RWPE1 (cell line): ENCODE data around the gene C4BPB.

Source experiments
- CTCF ChIA-PET: fragments of 350-600 bp; sonication (Branson Sonifier 250); formaldehyde crosslinking; extraction: SDS; loops from one replicate; lab custom pipeline; 2021; lab: Yijun Ruan, JAX
- POLR2A ChIA-PET: fragments of 400-600 bp; formaldehyde crosslinking; extraction: SDS; loops from one replicate; lab custom pipeline; 2020; ENCODE audit warnings: antibody characterized with exemption; ENCODE audit not compliant: low non-redundant PET; lab: Yijun Ruan, JAX
- DNase-seq: peaks from one replicate; pipeline ENCODE4 v3.0.0; 2012; ENCODE audit warnings: low spot score
- H3K27ac ChIP-seq: fragments of 450-650 bp; 2 replicates; pipeline ENCODE4 v1.5.1; 2017
- CTCF ChIP-seq: fragments of 450-650 bp; conservative IDR thresholded peaks from 2 replicates; pipeline ENCODE4 v1.5.1; 2017; ENCODE audit warnings: low read depth, mild to moderate bottlenecking

The C4BPB gene

DNA sequence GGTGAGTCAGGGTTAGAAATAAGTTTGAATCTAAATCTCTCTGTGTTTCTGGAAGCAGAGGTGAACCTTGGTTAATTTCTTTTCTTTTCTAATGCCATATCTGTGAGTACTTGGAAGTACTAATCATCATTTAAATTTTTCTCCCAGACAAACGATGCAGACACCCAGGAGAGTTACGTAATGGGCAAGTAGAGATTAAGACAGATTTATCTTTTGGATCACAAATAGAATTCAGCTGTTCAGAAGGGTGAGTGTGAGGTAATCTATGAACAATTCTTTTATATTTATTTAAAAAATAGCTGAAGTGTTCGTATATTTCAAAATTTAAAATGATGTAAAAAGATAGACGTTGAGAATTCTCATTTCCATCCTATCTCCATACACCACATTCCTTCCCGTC lies 26.6 kb downstream of the C4BPB start:
- ChIA-PET POLR2A (no interaction called here), CTCF (no interaction called here)
- TF ChIP-seq CTCF: no peak

DNA sequence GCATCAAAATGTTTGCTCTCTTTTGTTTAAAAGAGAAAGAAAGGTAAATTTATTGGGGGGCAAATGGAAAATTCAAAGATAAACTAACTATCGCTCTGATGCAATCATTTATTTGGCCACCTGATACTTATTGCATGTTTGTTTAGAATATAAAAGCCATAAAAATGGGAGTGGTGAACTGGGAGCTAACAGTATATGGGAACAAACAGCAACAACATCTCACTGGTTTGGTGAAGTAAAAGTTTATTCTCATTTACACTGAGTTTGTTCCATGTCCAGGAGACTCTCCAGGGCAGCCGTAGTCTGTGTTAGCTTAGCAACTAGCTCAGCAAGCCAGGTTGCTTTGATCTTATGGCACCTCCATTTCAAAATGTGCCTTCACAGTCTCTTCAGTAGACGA lies 35.7 kb downstream of the C4BPB start:
- no peak for TF ChIP-seq CTCF
- no peak for DNase-seq
- CTCF ChIA-PET: interaction anchor here (0.6 kb wide), 1 partner anchor 1319 kb away, joined by 3 read pairs; no protein-coding TSS in a partner anchor
- POLR2A ChIA-PET: no interaction called here
- H3K27ac ChIP-seq: no peak overlapping the region

More for the DNA sequence above, 26.6 kb downstream of the C4BPB start:
- DNase-seq: no peak
- H3K27ac ChIP-seq: no peak overlapping the region

- POLR2A ChIA-PET: no interaction called here
- CTCF ChIA-PET: no interaction called here
- no peak overlapping the region for H3K27ac ChIP-seq
- no peak for TF ChIP-seq CTCF
- DNase-seq: no peak
These were observed 39.8 kb downstream of the C4BPB start for GRCh38 chr1:207128336-207128921.

GRCh38 chr1:207129053-207129452 lies 40.4 kb downstream of the C4BPB start:
- POLR2A ChIA-PET: no interaction called here
- H3K27ac ChIP-seq: no peak overlapping the region
- CTCF ChIA-PET: no interaction called here

DNA sequence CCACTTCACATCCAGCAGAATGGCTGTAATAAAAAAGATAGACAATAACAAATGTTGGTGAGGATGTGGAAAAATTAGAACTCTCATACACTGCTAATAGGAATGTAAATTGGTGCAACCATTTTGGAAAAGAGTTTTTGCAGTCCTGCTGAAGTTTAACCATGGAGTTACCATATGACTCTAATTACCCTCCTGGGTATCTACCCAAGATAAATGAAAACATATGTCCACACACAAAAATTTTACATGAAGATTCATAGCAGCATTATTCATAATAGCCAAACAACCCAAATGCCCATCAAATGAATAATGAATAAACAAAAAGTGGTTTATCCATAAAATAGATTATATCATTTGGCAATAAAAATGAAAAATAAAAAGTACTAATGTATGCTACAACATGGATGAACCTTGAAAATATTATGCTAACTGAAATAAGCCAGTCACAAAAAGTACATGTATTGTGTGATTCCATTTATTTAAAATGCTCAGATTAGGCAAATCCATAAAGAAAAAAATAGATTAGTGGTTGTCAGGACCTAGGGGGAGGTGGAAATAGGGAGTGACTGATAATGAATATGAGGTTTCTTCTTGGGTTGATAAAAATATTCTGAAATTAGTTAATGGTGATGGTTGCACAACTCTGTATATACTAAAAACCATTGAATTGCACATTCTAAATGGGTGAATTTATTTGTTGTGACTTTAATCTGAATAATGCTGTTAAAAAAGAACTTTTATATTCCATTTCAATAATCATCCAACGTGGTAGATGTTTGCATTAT lies 41.8 kb downstream of the C4BPB start:
- DNase-seq: no peak
- TF ChIP-seq CTCF: no peak
- no peak overlapping the region for H3K27ac ChIP-seq
- POLR2A ChIA-PET: no interaction called here
- CTCF ChIA-PET: no interaction called here

More at GRCh38 chr1:207129053-207129452, 40.4 kb downstream of the C4BPB start:
- DNase-seq: no peak
- no peak for TF ChIP-seq CTCF

DNA sequence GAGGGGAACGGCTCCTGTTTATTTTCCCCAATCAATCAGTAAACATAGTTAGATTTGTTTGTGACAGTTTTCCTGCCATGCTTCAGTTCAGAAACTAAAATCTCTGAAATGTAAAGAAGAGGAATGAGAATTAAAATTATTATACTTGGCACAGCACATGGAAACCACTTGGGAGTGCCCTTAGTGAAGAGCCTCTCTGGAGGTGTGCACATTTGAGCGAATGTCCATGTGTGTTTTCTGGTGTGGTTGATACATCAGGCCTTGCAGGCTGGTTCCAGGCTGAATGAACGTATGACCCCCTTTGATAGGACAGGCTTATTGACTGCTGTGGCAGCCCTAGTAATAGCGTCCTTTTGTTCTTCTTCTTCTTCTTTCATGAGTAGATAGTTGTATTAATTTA lies 42.5 kb downstream of the C4BPB start:
- DNase-seq: no peak
- ChIA-PET POLR2A (no interaction called here), CTCF (no interaction called here)
- H3K27ac ChIP-seq: no peak overlapping the region
- no peak for TF ChIP-seq CTCF
